H1 (cell line): Measurements from ENCODE around the gene EHD4. TPM values are rescaled to one million over a fixed set of nuclear protein-coding genes. Genes with fewer than 3 reads are reported as not detected.

Experiments
- CTCF ChIA-PET: fragments of 300-600 bp; sonication (Branson Sonifier 250); formaldehyde crosslinking; loops from one replicate; lab custom pipeline; 2021; ENCODE audit not compliant: partially characterized antibody; lab: Charles Lee
- POLR2A ChIA-PET: fragments of 300-600 bp; sonication (Branson Sonifier 250); formaldehyde crosslinking; loops from one replicate; lab custom pipeline; 2021; ENCODE audit warnings: inconsistent platforms; ENCODE audit not compliant: partially characterized antibody; lab: Charles Lee
- DNase-seq, 2 experiments: peaks; one replicate each; pipeline versions ENCODE4 v3.0.0 to v3.0.0-alpha.2; 2010 to 2022; ENCODE audit warnings: low spot score in 2 of 2, low read depth in 1 of 2, mixed read lengths in 1 of 2
- FAIRE-seq: peaks from 2 replicates; lab custom pipeline; 2011; peaks lifted over from hg19 to GRCh38; lab: Jason Lieb, UNC
- H2AFZ ChIP-seq: 2 replicates; pipeline ENCODE4 v1.8.1; 2012; ENCODE audit warnings: low read length, inconsistent platforms
- H2AK5ac ChIP-seq: 2 replicates; pipeline ENCODE4 v1.6.1; 2013; ENCODE audit warnings: low read depth, low read length
- H2BK120ac ChIP-seq: replicated peaks from 2 replicates; pipeline ENCODE3; 2013; ENCODE audit warnings: low read depth, low read length, inconsistent platforms
- H2BK12ac ChIP-seq: 2 replicates; pipeline ENCODE4 v1.6.1; 2013; ENCODE audit warnings: low read depth, low read length
- H2BK15ac ChIP-seq: 2 replicates; pipeline ENCODE4 v1.6.1; 2013; ENCODE audit warnings: low read length
- H2BK20ac ChIP-seq: 2 replicates; pipeline ENCODE4 v1.6.1; 2013; ENCODE audit warnings: low read length
- H2BK5ac ChIP-seq: 2 replicates; pipeline ENCODE4 v1.6.1; 2013; ENCODE audit warnings: low read depth, low read length
- H3K14ac ChIP-seq: 2 replicates; pipeline ENCODE4 v1.6.1; 2013; ENCODE audit warnings: inconsistent platforms; ENCODE audit not compliant: insufficient read length
- H3K18ac ChIP-seq: 2 replicates; pipeline ENCODE4 v1.6.1; 2013; ENCODE audit warnings: low read length; ENCODE audit errors: extremely low read depth
- H3K23ac ChIP-seq: 2 replicates; pipeline ENCODE4 v1.6.1; 2013; ENCODE audit warnings: inconsistent platforms; ENCODE audit not compliant: insufficient read length
- H3K23me2 ChIP-seq: 2 replicates; pipeline ENCODE4 v1.6.1; 2013; ENCODE audit warnings: low read depth, low read length
- H3K27ac ChIP-seq: 2 replicates; pipeline ENCODE4 v1.6.1; 2011; ENCODE audit warnings: low read depth, low read length, inconsistent platforms
- H3K27me3 ChIP-seq, 4 experiments: replicated peaks in 1 of 4; 1 replicate in 1 of 4; 2 replicates in 3 of 4; pipeline versions ENCODE4 v1.6.1 to v1.8.1; 2011 to 2013; ENCODE audit warnings: low read length in 3 of 4, mild to moderate bottlenecking in 3 of 4, inconsistent platforms in 2 of 4, mixed read lengths in 2 of 4, moderate library complexity in 1 of 4; ENCODE audit not compliant: control insufficient read depth in 3 of 4, insufficient read depth in 3 of 4; ENCODE audit errors: extremely low read depth in 1 of 4
- H3K36me3 ChIP-seq, 4 experiments: 2 replicates each; pipeline versions ENCODE4 v1.6.1 to v1.8.1; 2011 to 2013; ENCODE audit warnings: mild to moderate bottlenecking in 4 of 4, low read length in 3 of 4, moderate library complexity in 2 of 4, control low read depth in 1 of 4, inconsistent platforms in 1 of 4; ENCODE audit not compliant: insufficient read depth in 4 of 4, control insufficient read depth in 2 of 4
- H3K4ac ChIP-seq: replicated peaks from 2 replicates; pipeline ENCODE3; 2013; ENCODE audit warnings: low read length, low read depth, mixed read lengths, inconsistent platforms; ENCODE audit not compliant: insufficient read length
- H3K4me1 ChIP-seq, 4 experiments: replicated peaks in 1 of 4; 1 replicate in 1 of 4; 2 replicates in 3 of 4; pipeline versions ENCODE4 v1.6.1 to v1.8.1; 2011 to 2013; ENCODE audit warnings: low read length in 3 of 4, inconsistent platforms in 2 of 4, mixed read lengths in 1 of 4; ENCODE audit not compliant: insufficient read depth in 4 of 4, control insufficient read depth in 3 of 4
- H3K4me2 ChIP-seq, 2 experiments: 2 replicates each; pipeline versions ENCODE4 v1.6.1 to v1.8.1; 2011 to 2013; ENCODE audit warnings: low read depth in 2 of 2, low read length in 2 of 2, control low read depth in 1 of 2, inconsistent platforms in 1 of 2, mild to moderate bottlenecking in 1 of 2; ENCODE audit not compliant: insufficient read depth in 1 of 2
- H3K4me3 ChIP-seq, 4 experiments: fragments of 200-600, 300-600 bp in 1 of 4; sonication (generic), shearing (Covaris generic), sonication (Bioruptor Twin) in 1 of 4; 2 replicates each; pipeline versions ENCODE4 v1.5.1 to v1.8.1; 2011 to 2016; ENCODE audit warnings: low read length in 4 of 4, low read depth in 3 of 4, control low read depth in 2 of 4, inconsistent platforms in 2 of 4, mild to moderate bottlenecking in 2 of 4, mixed read lengths in 1 of 4, moderate library complexity in 1 of 4; ENCODE audit not compliant: insufficient read depth in 2 of 4; ENCODE audit errors: extremely low read depth in 1 of 4
- H3K56ac ChIP-seq: replicated peaks from 2 replicates; pipeline ENCODE3; 2013; ENCODE audit warnings: low read depth, mild to moderate bottlenecking, mixed read lengths, low read length, inconsistent platforms; ENCODE audit not compliant: insufficient read length
- H3K79me1 ChIP-seq: 2 replicates; pipeline ENCODE4 v1.6.1; 2013; ENCODE audit warnings: low read depth, low read length, control low read depth
- H3K79me2 ChIP-seq, 2 experiments: 2 replicates each; pipeline versions ENCODE4 v1.6.1 to v1.8.1; 2012 to 2013; ENCODE audit warnings: low read length in 2 of 2, mild to moderate bottlenecking in 2 of 2, inconsistent platforms in 1 of 2; ENCODE audit not compliant: insufficient read depth in 2 of 2, control insufficient read depth in 1 of 2
- H3K9ac ChIP-seq, 4 experiments: replicated peaks in 1 of 4; 1 replicate in 1 of 4; 2 replicates in 3 of 4; pipeline versions ENCODE4 v1.6.1 to v1.8.1; 2011 to 2013; ENCODE audit warnings: low read depth in 3 of 4, low read length in 3 of 4, control low read depth in 2 of 4, mild to moderate bottlenecking in 2 of 4, moderate library complexity in 2 of 4, inconsistent platforms in 1 of 4; ENCODE audit errors: extremely low read depth in 1 of 4
- H3K9me3 ChIP-seq, 2 experiments: 2 replicates each; pipeline versions ENCODE4 v1.6.1 to v1.8.1; 2012 to 2013; ENCODE audit warnings: mild to moderate bottlenecking in 2 of 2, moderate library complexity in 2 of 2, control low read depth in 1 of 2, inconsistent platforms in 1 of 2, low read depth in 1 of 2, low read length in 1 of 2, mixed read lengths in 1 of 2; ENCODE audit not compliant: insufficient read depth in 2 of 2
- H4K20me1 ChIP-seq, 2 experiments: replicated peaks in 1 of 2; 2 replicates each; pipeline versions ENCODE3 to v1.8.1; 2011 to 2013; ENCODE audit warnings: inconsistent platforms in 2 of 2, low read length in 2 of 2, mild to moderate bottlenecking in 1 of 2; ENCODE audit not compliant: insufficient read depth in 2 of 2, control insufficient read depth in 1 of 2
- H4K5ac ChIP-seq: 2 replicates; pipeline ENCODE4 v1.6.1; 2013; ENCODE audit warnings: low read length, low read depth, mixed read lengths, inconsistent platforms; ENCODE audit not compliant: insufficient read length
- H4K8ac ChIP-seq: 2 replicates; pipeline ENCODE4 v1.8.0; 2013; ENCODE audit warnings: mild to moderate bottlenecking, moderate library complexity, low read length, inconsistent platforms; ENCODE audit not compliant: insufficient read depth; ENCODE audit errors: extremely low read depth
- H4K91ac ChIP-seq: replicated peaks from 2 replicates; pipeline ENCODE3; 2013; ENCODE audit warnings: low read length, mixed read lengths, inconsistent platforms; ENCODE audit not compliant: insufficient read length
- ASH2L ChIP-seq: fragments of 200-600, 300-600 bp; sonication (generic); IDR thresholded peaks from one replicate; pipeline ENCODE4 v1.7.1; 2017; ENCODE audit warnings: low read length
- BACH1 ChIP-seq: IDR thresholded peaks from 2 replicates; pipeline ENCODE4 v1.6.1; 2012; ENCODE audit warnings: low read length, improper control_type of control experiment
- E2F6 ChIP-seq: IDR thresholded peaks from 2 replicates; pipeline ENCODE4 v1.6.1; 2012; ENCODE audit warnings: inconsistent platforms
- HDAC2 ChIP-seq, 2 experiments: fragments of 300-600 bp in 1 of 2; sonication (generic) in 1 of 2; IDR thresholded peaks; 2 replicates each; pipeline ENCODE4 v1.6.1; 2011 to 2012; ENCODE audit warnings: low read depth in 2 of 2, low read length in 2 of 2, mild to moderate bottlenecking in 2 of 2, moderate library complexity in 2 of 2, borderline replicate concordance in 1 of 2, inconsistent platforms in 1 of 2
- JUND ChIP-seq: IDR thresholded peaks from 2 replicates; pipeline ENCODE4 v1.6.1; 2011; ENCODE audit warnings: mild to moderate bottlenecking, improper control_type of control experiment, low read length
- SIRT6 ChIP-seq: IDR thresholded peaks from one replicate; pipeline ENCODE4 v1.7.1; 2012; ENCODE audit warnings: low read length, inconsistent platforms
- WGBS, 2 experiments: shearing (Covaris generic) in 1 of 2; methylation state at CpG; one replicate each; pipeline versions ENCODE4 v1.1.6 to v1.1.7; 2013 to 2015; ENCODE audit warnings: low lambda C conversion rate in 2 of 2, mixed read lengths in 2 of 2, inconsistent platforms in 1 of 2, low coverage in 1 of 2, missing lambda C conversion rate in 1 of 2; ENCODE audit not compliant: insufficient replicate concordance in 2 of 2, insufficient coverage in 1 of 2, insufficient read length in 1 of 2; ENCODE audit errors: extremely low coverage in 1 of 2, missing lambda C conversion rate in 1 of 2; 5-methylcytosine and 5-hydroxymethylcytosine counted together
- polyA plus RNA-seq, 7 experiments: library from polyadenylated mRNA; depleted of rRNA in 3 of 7; stranded (reverse) in 5 of 7; unstranded in 2 of 7; fragments of >200 nt in 5 of 7; fragments of 200-250 nt in 2 of 7; gene quantifications; 1 replicate in 5 of 7; 2 replicates in 1 of 7; 4 replicates in 1 of 7; pipeline versions ENCODE4 v1.2.1 to v1.2.3, GENCODE V29; 2011 to 2013; ENCODE audit warnings: missing spikeins in 2 of 7, mixed read lengths in 2 of 7
- total RNA-seq: library from RNA; stranded (reverse); fragmentation: NEBNext Ultra II Directional; extraction: Animal tissue kit (Norgen Biotek cat#: 25700); gene quantifications from 2 replicates; pipeline ENCODE4 v1.2.1, GENCODE V29; 2021

Gene EHD4
- total and polyA plus RNA-seq, 2 of the 8 experiments (the other 6 are each of a cell fraction or from before 2014, with no cell fraction given), result 17.5 to 24.5 TPM

GRCh38 chr15:41848631-41849030 is 123.7 kb downstream of the EHD4 start:
- no peak overlapping the region for H2BK12ac ChIP-seq
- H3K18ac ChIP-seq, result no peak overlapping the region
- no peak overlapping the region for H3K4me2 ChIP-seq
- no peaks in the 10 kb centered on the region; a peak in 2 of 7 replicates for H3K4me1 ChIP-seq
- H3K27ac ChIP-seq, result no peak overlapping the region
- FAIRE-seq (no peak), DNase-seq (no peak)
- no peak overlapping the region for H3K56ac ChIP-seq
- peaks cover 0 to 7% (median 2%) of the 10 kb centered on the region in 4 experiments; a peak in 3 of 8 replicates for H3K36me3 ChIP-seq
- ChIA-PET CTCF (interaction anchor here (0.5 to 6.7 kb wide), 2 partner anchors 17 to 192 kb away, joined by 3 to 30 read pairs; no protein-coding TSS in a partner anchor), POLR2A (interaction anchor here (0.6 to 7.2 kb wide), 2 partner anchors 8 to 327 kb away, joined by 3 to 45 read pairs; partner anchors contain the start of gene PLA2G4B)
- H3K9ac ChIP-seq, result no peak overlapping the region
- H4K8ac ChIP-seq, result no peak overlapping the region
- no peak overlapping the region for H4K91ac ChIP-seq
- H3K4me3 ChIP-seq, result no peak overlapping the region
- H3K4ac ChIP-seq, result no peak overlapping the region
- H2AFZ ChIP-seq, result no peak overlapping the region
- no peaks in the 10 kb centered on the region for H3K79me1 ChIP-seq
- H2AK5ac ChIP-seq, result no peak overlapping the region
- H2BK15ac ChIP-seq, result no peak overlapping the region
- no peaks in the 10 kb centered on the region for H4K20me1 ChIP-seq
- no peak overlapping the region for H4K5ac ChIP-seq
- H3K27me3 ChIP-seq, result no peaks in the 10 kb centered on the region
- no peak overlapping the region for H3K14ac ChIP-seq
- no peaks in the 10 kb centered on the region for H3K9me3 ChIP-seq
- 0 out of 2 replicates have a peak, but pooled peaks cover 2% of the 10 kb centered on the region for H3K23me2 ChIP-seq
- no peak overlapping the region for H2BK20ac ChIP-seq
- no peak overlapping the region for H2BK5ac ChIP-seq
- 90% methylated on average over 10 of the region's 10 CpGs; no CpG with 5 or more reads in 1 of the 2 experiments for WGBS, 2 experiments
- no peak overlapping the region for H3K23ac ChIP-seq
- H3K79me2 ChIP-seq, result no peaks in the 10 kb centered on the region
- no peak overlapping the region for H2BK120ac ChIP-seq
- TF ChIP-seq ASH2L (no peak), BACH1 (no peak), JUND (no peak), E2F6 (no peak), HDAC2 (IDR thresholded peaks at IDR 0.05; ENCODE audit: borderline replicate concordance in 1 of 2, low read depth in 2 of 2, low read length in 2 of 2) (no peak), SIRT6 (no peak)
